Measurements from ENCODE around the gene C1GALT1.

C1GALT1 gene

GRCh38 chr7:7214398-7215347 lies 32.3 kb downstream of the C1GALT1 start:
- DNase-seq (ENCODE audit: low spot score), result no peak
- H3K4me3 ChIP-seq, result no peak overlapping the region
- TF ChIP-seq, protein P1, sequence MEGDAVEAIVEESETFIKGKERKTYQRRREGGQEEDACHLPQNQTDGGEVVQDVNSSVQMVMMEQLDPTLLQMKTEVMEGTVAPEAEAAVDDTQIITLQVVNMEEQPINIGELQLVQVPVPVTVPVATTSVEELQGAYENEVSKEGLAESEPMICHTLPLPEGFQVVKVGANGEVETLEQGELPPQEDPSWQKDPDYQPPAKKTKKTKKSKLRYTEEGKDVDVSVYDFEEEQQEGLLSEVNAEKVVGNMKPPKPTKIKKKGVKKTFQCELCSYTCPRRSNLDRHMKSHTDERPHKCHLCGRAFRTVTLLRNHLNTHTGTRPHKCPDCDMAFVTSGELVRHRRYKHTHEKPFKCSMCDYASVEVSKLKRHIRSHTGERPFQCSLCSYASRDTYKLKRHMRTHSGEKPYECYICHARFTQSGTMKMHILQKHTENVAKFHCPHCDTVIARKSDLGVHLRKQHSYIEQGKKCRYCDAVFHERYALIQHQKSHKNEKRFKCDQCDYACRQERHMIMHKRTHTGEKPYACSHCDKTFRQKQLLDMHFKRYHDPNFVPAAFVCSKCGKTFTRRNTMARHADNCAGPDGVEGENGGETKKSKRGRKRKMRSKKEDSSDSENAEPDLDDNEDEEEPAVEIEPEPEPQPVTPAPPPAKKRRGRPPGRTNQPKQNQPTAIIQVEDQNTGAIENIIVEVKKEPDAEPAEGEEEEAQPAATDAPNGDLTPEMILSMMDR (IDR thresholded peaks at IDR 0.05), result no peak
- H3K27ac ChIP-seq, result no peak overlapping the region

- DNase-seq (ENCODE audit: low spot score), result no peak
- no peak overlapping the region for H3K27ac ChIP-seq
- H3K4me3 ChIP-seq, result no peak overlapping the region
- TF ChIP-seq, protein P1 (IDR thresholded peaks at IDR 0.05), result no peak
Measured at GRCh38 chr7:7216279-7216678, 33.9 kb downstream of the C1GALT1 start.

- no peak overlapping the region for H3K4me3 ChIP-seq
- TF ChIP-seq, protein P1 (IDR thresholded peaks at IDR 0.05), result no peak
- no peak for DNase-seq (ENCODE audit: low spot score)
- H3K27ac ChIP-seq, result no peak overlapping the region
Measured at GRCh38 chr7:7219216-7219615, 36.9 kb downstream of the C1GALT1 start.

DNA sequence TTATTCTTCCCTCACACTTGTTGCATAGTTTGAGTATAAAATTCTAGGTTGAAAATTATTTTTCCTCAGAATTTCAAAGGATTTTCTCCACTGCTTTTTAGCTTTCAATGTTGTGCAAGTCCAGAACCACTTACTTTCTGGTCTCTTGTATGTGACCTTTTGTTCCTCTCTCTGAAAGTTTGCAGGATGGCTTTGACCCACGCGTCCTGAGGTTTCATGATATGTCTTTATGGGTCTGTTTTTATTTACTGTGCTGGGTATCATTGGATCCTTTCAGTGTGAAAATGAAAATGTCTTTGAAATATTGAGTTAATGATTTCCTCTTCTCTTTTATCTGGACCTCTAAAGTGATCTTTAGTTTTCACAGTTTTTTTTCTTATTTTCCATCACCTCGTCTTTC lies 38.5 kb downstream of the C1GALT1 start:
- no peak overlapping the region for H3K4me3 ChIP-seq
- TF ChIP-seq, protein P1 (IDR thresholded peaks at IDR 0.05), result no peak
- no peak for DNase-seq (ENCODE audit: low spot score)
- no peak overlapping the region for H3K27ac ChIP-seq

GRCh38 chr7:7221599-7222038 lies 39.3 kb downstream of the C1GALT1 start:
- H3K4me3 ChIP-seq, result no peak overlapping the region
- peak overlapping the region in 1 of 2 donors; percentile 29 for H3K27ac ChIP-seq
- no peak for DNase-seq (ENCODE audit: low spot score)
- TF ChIP-seq, protein P1 (IDR thresholded peaks at IDR 0.05), result no peak

DNA sequence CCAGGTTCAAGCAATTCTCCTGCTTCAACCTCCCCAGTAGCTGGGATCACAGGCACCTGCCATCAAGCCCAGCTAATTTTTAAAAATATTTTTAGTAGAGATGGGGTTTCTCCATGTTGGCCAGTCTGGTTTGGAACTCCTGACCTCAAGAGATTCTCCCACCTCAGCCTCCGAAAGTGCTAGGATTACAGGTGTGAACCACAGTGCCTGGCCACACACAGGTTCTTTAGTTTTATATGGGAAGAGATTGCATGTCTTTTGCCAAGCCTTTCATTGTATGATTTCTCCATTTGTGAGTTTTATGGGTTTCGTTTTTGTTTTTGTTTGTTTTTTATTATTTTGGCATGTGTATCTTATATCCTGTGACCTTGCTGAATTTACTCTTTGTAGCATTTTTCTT lies 40.9 kb downstream of the C1GALT1 start:
- H3K4me3 ChIP-seq, result no peak overlapping the region
- no peak overlapping the region for H3K27ac ChIP-seq
- DNase-seq (ENCODE audit: low spot score), result no peak
- TF ChIP-seq, protein P1 (IDR thresholded peaks at IDR 0.05), result no peak

DNA sequence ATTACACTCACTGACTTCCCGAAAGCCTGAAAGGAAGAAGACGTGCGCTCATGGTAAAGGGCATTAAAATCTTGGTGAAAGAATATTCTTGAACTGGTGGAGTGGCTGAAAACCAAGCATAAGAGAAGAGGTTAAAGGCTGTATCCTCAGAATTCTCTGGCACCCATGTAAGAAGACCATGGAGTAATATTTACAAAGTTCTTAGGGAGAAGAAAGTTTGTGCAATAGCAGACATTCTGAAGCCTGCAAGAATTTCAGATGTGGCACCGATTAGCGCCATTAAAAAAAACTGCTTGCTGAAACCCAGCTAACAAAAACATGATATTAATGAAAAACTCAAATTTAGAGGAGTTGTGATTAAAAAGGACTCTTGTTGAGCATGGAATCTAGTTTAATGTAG lies 44.1 kb downstream of the C1GALT1 start:
- no peak overlapping the region for H3K4me3 ChIP-seq
- H3K27ac ChIP-seq, result no peak overlapping the region
- DNase-seq (ENCODE audit: low spot score), result no peak
- TF ChIP-seq, protein P1 (IDR thresholded peaks at IDR 0.05), result no peak
